Esophagus squamous epithelium (tissue), 5 donors: Measurements from ENCODE around the gene SPACA5. TPM values are rescaled to one million over a fixed set of nuclear protein-coding genes. Genes with fewer than 3 reads are reported as not detected.
A peak's percentile ranks its signal among the peaks of the same experiment; 100 is the strongest.
"Not testable (repeated sequence)": the region's sequence is repeated elsewhere in the genome, so short reads cannot be mapped to it uniquely, and the experiment has no call there.

Experiments used
- DNase-seq: peaks from one replicate; lab custom pipeline; 2025; lab: John Stamatoyannopoulos, UW
- H3K27ac ChIP-seq, 4 donors: fragments of 200-600 bp; sonication (generic); one replicate each; pipeline ENCODE4 v1.5.1; 2016 to 2019; ENCODE audit warnings: mild to moderate bottlenecking in 1 of 4
- H3K27me3 ChIP-seq, 4 donors: fragments of 200-600 bp; sonication (generic); 1 replicate in 3 of 4; 2 replicates in 1 of 4; pipeline versions ENCODE4 v1.5.1 to v1.6.0; 2017 to 2021; ENCODE audit warnings: antibody characterized with exemption in 1 of 4
- H3K36me3 ChIP-seq, 3 donors: fragments of 200-600 bp; sonication (generic); one replicate each; pipeline ENCODE4 v1.5.1; 2016 to 2019
- H3K4me1 ChIP-seq, 3 donors: fragments of 200-600 bp; sonication (generic); one replicate each; pipeline ENCODE4 v1.5.1; 2017 to 2019
- H3K4me3 ChIP-seq, 4 donors: fragments of 200-600 bp; sonication (generic); 1 replicate in 3 of 4; 2 replicates in 1 of 4; pipeline ENCODE4 v1.5.1; 2016 to 2019; ENCODE audit warnings: mild to moderate bottlenecking in 2 of 4, moderate library complexity in 1 of 4
- H3K9me3 ChIP-seq, 3 donors: fragments of 200-600 bp; sonication (generic); one replicate each; pipeline ENCODE4 v1.5.1; 2016 to 2019
- CTCF ChIP-seq, 6 experiments: fragments of 450-650 bp in 4 of 6; fragments of 200-600 bp in 2 of 6; sonication (generic) in 2 of 6; IDR thresholded peaks; one replicate each; pipeline ENCODE4 v1.5.1; 2016 to 2019; ENCODE audit warnings: antibody characterized with exemption in 6 of 6, mild to moderate bottlenecking in 4 of 6, moderate library complexity in 4 of 6
- POLR2A ChIP-seq, 4 donors: fragments of 450-650 bp; IDR thresholded peaks; one replicate each; pipeline ENCODE4 v1.6.1; 2017; ENCODE audit warnings: antibody characterized with exemption in 4 of 4, mild to moderate bottlenecking in 4 of 4, moderate library complexity in 3 of 4
- WGBS, 2 donors: methylation state at CpG; one replicate each; pipeline ENCODE4 v1.1.5; 2018; 5-methylcytosine and 5-hydroxymethylcytosine counted together
- intact Hi-C: fragments of 100-400 bp; cut with DNase I; formaldehyde crosslinking; loops from one replicate; pipeline ENCODE4 v1.15.0; 2022
- total RNA-seq, 4 donors: library from RNA; depleted of rRNA; stranded (reverse); fragments of >200 nt; gene quantifications; one replicate each; pipeline ENCODE4 v1.1.0, GENCODE V29; 2016
- donor health status: DM: yes; HTN: yes; CAD: no.

The SPACA5 gene
- total RNA-seq, 4 donors from 2014 or later, result not detected

- peaks cover 0 to 18% (median 0%) of the 10 kb centered on the region in 3 donors for H3K4me1 ChIP-seq
- no peak overlapping the region for H3K27ac ChIP-seq
- no peak overlapping the region for H3K4me3 ChIP-seq
- TF ChIP-seq POLR2A (IDR thresholded peaks at IDR 0.05), result no peak
- TF ChIP-seq CTCF (IDR thresholded peaks at IDR 0.05), result no peak
- DNase-seq, result no peak
- no peaks in the 10 kb centered on the region for H3K36me3 ChIP-seq
- WGBS, 2 donors, result 52 to 61% methylated on average over 3 of the region's 3 CpGs
- intact Hi-C loops, result no loop called here
- H3K9me3 ChIP-seq, result no peaks in the 10 kb centered on the region
- no peaks in the 10 kb centered on the region for H3K27me3 ChIP-seq
Observed at GRCh38 chrX:48002319-48002718, 4.5 kb upstream of the SPACA5 start.

DNA sequence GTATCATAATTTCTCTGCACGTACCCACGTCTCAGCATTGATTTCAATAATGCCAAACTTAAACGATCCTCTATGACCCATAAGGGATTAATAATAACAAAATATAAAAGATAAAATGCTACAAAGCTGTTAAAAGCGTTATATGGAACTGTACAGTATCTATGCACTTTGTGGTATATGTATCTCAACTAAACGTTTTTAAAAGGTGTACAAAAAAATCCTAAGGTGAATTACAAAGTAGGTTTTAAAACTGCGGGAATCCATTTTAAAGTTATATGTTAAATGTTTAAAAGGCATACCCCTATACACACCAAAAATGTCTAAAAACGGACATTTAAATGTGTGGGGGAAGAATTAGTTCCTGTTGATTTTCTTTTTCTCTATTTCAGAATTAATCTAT, 3.9 kb upstream of the SPACA5 start:
- Histone ChIP-seq H3K27me3 (no peaks in the 10 kb centered on the region), H3K4me3 (peak overlapping the region; percentile 36 to 72 (median 54)), H3K36me3 (no peaks in the 10 kb centered on the region), H3K27ac (peak overlapping the region in 2 of 4 donors; percentile 62 to 81), H3K9me3 (no peaks in the 10 kb centered on the region), H3K4me1 (peaks cover 0 to 18% (median 0%) of the 10 kb centered on the region in 3 donors)
- TF ChIP-seq POLR2A (IDR thresholded peaks at IDR 0.05), result no peak
- intact Hi-C loops, result no loop called here
- WGBS, 2 donors, result 27 to 43% methylated on average over 7 of the region's 7 CpGs
- no peak for DNase-seq

DNA sequence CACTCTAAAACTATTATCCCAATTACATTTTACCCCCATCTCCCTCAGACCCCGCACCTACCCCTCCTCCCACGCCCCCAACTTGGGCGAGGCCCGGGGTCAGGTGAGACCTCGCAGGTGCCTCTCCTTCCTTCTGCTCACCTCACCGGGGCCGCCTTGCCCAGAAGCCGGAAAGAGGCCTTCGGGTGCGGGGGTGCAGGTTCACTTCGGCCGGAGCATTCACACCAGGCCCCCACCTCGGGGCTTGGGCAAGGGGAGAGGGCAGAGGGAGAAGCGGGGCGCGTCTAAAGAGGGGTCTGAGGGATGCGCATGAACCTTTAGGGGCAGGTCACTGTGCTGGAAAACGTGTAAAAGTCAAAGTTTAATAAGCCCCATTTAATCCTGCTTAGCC, 3.4 kb upstream of the SPACA5 start:
- Histone ChIP-seq H3K27ac (peak overlapping the region; percentile 62 to 85 (median 72)), H3K9me3 (no peaks in the 10 kb centered on the region), H3K36me3 (no peaks in the 10 kb centered on the region), H3K4me1 (peaks cover 0 to 18% (median 0%) of the 10 kb centered on the region in 3 donors), H3K27me3 (no peaks in the 10 kb centered on the region), H3K4me3 (peak overlapping the region; percentile 36 to 72 (median 54))
- intact Hi-C loops, result no loop called here
- no peak for TF ChIP-seq CTCF (IDR thresholded peaks at IDR 0.05)
- TF ChIP-seq POLR2A (IDR thresholded peaks at IDR 0.05), result no peak
- DNase-seq, result no peak
- WGBS, 2 donors, result 0 to 23% methylated on average over 6 to 10 of the region's 18 CpGs

DNA sequence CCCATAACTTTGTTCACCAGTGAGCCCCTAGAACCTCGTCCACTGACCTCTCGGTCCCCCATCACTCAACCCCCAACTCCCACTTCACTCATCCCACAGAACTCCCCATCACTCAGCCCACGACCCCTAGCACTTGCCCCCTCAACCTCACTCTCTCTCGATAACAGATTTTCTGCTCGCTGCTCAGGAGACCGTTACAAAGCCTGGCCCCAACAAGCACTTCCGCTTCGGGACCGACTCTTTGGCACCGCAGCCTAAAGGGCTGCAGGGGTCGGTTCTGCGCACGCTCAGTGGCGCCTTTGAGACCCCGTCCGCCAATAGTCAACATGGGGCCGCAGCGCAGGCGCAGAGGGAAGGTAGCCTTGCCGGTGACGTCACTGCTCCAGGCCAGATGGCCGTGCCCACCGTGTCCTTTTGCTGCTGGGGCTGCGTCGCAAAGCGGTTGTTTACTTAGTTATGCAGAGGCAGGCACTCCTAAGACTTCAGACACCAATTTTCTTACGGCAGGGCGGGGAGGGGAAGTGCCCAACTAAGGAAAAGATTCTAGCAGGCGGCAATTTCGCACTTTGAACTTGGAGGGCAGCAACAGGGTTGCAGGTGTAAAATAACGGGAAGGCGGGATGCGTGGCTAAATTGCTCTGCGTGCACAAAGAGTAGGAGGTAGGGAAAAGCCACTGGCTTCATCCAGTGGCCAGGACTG, 2.9 kb upstream of the SPACA5 start, which contains the start of gene ZNF182:
Gene ZNF182, minus strand, starts transcription at position 232 of the 700 bp plus-strand sequence. CDS start 1,380 bp downstream, outside the sequence.
- H3K27me3 ChIP-seq, result no peaks in the 10 kb centered on the region
- no peaks in the 10 kb centered on the region for H3K36me3 ChIP-seq
- peak within 1 kb of the TSS; percentile 36 to 72 (median 54) for H3K4me3 ChIP-seq
- peak; percentile 50 for DNase-seq
- H3K9me3 ChIP-seq, result no peaks in the 10 kb centered on the region
- peak in 2 of 4 donors; percentile 21 to 63 for TF ChIP-seq POLR2A (IDR thresholded peaks at IDR 0.05)
- TF ChIP-seq CTCF (IDR thresholded peaks at IDR 0.05), result peak in 1 of 6 experiments; percentile 9
- intact Hi-C loops, result no loop called here
- H3K4me1 ChIP-seq, result peaks cover 0 to 18% (median 0%) of the 10 kb centered on the region in 3 donors
- WGBS, 2 donors, result 0 to 33% methylated on average over 7 to 14 of the region's 34 CpGs
- H3K27ac ChIP-seq, result peak within 1 kb of the TSS; percentile 62 to 85 (median 72)

- H3K4me3 ChIP-seq, H3K36me3 ChIP-seq, H3K27me3 ChIP-seq, intact Hi-C loops, H3K9me3 ChIP-seq, DNase-seq, H3K4me1 ChIP-seq, H3K27ac ChIP-seq: not testable (repeated sequence)
- WGBS, 2 donors, result no CpG with 5 or more reads among the region's 2 CpGs
Observed at GRCh38 chrX:48009445-48009960, 2.7 kb downstream of the SPACA5 start.

- H3K9me3 ChIP-seq, H3K27ac ChIP-seq, H3K27me3 ChIP-seq, H3K4me1 ChIP-seq, H3K36me3 ChIP-seq, intact Hi-C loops, DNase-seq, H3K4me3 ChIP-seq: not testable (repeated sequence)
- no CpG with 5 or more reads among the region's 46 CpGs for WGBS, 2 donors
Observed at GRCh38 chrX:48016583-48017310, 10.0 kb downstream of the SPACA5 start.

- H3K4me3 ChIP-seq, H3K27me3 ChIP-seq, H3K4me1 ChIP-seq, H3K36me3 ChIP-seq, DNase-seq, H3K27ac ChIP-seq, H3K9me3 ChIP-seq: not testable (repeated sequence)
- no CpG with 5 or more reads among the region's 1 CpG for WGBS, 2 donors
- intact Hi-C loops, result loop anchor here (10.0 kb wide), 1 partner anchor 165 kb away; no protein-coding TSS in a partner anchor
Observed at GRCh38 chrX:48019892-48020291, 13.1 kb downstream of the SPACA5 start.

DNA sequence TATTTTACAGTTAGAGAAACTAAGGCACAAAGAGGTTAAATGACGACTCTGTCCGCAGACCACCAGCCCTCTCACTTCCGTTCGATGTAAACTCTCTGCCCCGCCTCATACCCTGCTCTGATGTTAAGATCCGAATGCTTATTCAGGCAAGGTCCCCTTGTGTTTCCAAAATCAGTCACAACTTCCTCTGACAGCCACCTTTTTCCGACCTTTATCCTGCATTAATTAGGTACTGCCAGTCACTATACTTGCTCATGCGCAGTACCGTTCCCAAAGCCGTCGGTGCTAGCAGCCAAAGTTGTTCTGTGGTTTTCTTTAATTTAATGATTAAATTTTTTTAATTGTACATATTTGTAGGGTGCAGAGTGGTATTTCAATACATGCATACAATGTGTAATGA, 13.7 kb downstream of the SPACA5 start:
- DNase-seq, H3K27me3 ChIP-seq, H3K36me3 ChIP-seq, H3K4me1 ChIP-seq, H3K9me3 ChIP-seq: not testable (repeated sequence)
- H3K27ac ChIP-seq, result peak overlapping the region in 2 of 4 donors; percentile 88
- peak overlapping the region in 3 of 4 donors; percentile 55 to 71 (median 58) for H3K4me3 ChIP-seq
- WGBS, 2 donors, result 37 to 57% methylated on average over 7 to 11 of the region's 11 CpGs
- intact Hi-C loops, result loop anchor here (10.0 kb wide), 1 partner anchor 166 kb away; no protein-coding TSS in a partner anchor
